GM12875 (cell line): Measurements from ENCODE around the gene PEX14.

Experiments
- H3K4me3 ChIP-seq: one replicate; pipeline ENCODE4 v1.5.1; 2011; ENCODE audit warnings: low read depth, low read length, control low read depth
- CTCF ChIP-seq: IDR thresholded peaks from 2 replicates; pipeline ENCODE4 v1.5.1; 2011; ENCODE audit warnings: low read depth, mild to moderate bottlenecking, control low read depth, inconsistent platforms, low read length, moderate library complexity, borderline replicate concordance; ENCODE audit not compliant: insufficient read depth

Gene PEX14

GRCh38 chr1:10669570-10669969 is 194.8 kb downstream of the PEX14 start:
- no peak for TF ChIP-seq CTCF
- H3K4me3 ChIP-seq, result no peak overlapping the region

DNA sequence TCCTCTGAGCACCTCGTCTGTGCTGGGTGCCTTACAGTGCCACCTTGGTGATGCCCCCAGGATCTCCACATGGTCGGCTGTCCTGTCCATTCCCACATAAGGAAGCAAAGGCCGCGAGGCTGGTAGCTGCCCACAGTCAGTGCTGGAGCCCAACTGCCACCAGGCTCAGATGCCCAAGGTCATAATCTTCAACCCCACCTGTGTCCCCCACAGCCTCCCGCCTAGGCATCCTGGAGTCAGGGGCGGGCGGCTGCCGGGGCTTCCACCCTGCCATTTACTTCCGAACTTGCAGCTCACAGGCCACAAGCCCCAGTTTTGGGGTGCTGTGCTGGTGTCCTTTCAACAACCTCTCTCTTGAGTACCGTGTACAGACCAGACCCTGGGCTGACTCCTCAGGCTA is 195.4 kb downstream of the PEX14 start:
- no peak for TF ChIP-seq CTCF
- no peak overlapping the region for H3K4me3 ChIP-seq

DNA sequence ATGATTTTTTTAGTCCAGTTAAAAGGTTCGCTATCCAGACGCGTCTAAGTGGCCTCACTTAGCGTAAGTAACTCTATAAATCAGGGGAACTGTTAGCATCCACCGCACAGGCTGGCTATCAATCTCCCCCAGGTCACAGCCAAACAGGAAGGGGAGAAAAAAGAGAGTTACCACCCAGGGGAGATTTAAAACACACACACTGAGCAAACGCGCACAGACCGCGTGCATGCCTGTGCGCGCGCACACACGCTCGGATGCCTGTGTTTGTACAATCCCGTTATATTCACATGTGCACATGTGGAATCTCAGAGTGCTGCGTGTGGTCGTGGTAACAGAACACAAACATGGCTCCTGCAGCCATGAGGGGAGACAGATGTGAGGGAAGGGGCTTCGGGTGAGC is 196.3 kb downstream of the PEX14 start:
- no peak overlapping the region for H3K4me3 ChIP-seq
- TF ChIP-seq CTCF, result no peak

DNA sequence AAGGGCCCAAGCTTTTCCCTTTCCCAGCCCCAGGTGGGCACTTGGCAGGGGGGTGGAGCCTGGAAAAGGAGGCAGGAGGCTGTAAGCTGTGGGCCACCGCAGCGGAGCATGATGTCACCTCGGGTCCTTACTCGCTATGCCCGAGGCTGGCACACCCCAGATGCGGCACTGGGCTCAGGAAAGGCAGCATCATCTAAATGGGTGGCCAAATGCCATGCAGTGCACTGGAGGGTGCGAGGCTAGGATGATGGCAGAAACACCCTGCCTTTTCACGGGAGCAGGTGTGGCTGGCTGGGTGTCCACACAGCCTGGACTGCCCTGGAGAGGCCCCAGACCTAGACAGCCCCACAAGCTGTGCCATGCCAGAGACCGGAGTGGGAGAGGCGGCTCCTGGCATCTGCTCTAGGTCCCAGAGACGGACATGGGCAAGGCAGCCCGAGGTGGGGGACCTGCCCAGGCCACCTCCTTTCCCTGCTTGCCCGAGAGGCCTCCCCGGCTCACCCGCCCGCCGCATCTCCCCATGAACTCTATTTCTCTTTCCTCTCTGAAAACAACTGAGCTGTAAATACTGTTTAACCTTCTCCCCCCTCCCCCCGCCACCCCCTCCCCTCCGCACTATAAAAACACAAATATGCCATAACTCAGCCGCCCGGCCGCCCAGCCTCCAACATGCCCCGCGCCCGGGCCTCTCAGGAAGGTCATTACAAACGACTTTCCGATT is 197.0 kb downstream of the PEX14 start:
- H3K4me3 ChIP-seq, result no peak overlapping the region
- no peak for TF ChIP-seq CTCF

GRCh38 chr1:10672343-10673050 is 197.7 kb downstream of the PEX14 start:
- no peak overlapping the region for H3K4me3 ChIP-seq

GRCh38 chr1:10673109-10673711 is 198.5 kb downstream of the PEX14 start:
- no peak for TF ChIP-seq CTCF
- H3K4me3 ChIP-seq, result no peak overlapping the region

More at GRCh38 chr1:10672343-10673050, 197.7 kb downstream of the PEX14 start:
- no peak for TF ChIP-seq CTCF
